CD4-positive, alpha-beta T cell treated with Interleukin-17A for 4 hours (primary cell): Measurements from ENCODE around the gene SMIM22.
"Not testable (repeated sequence)": the region's sequence is repeated elsewhere in the genome, so short reads cannot be mapped to it uniquely, and the experiment has no call there.

Source experiments
- DNase-seq: peaks from one replicate; pipeline ENCODE4 v3.0.0-alpha.2; 2020; ENCODE audit warnings: mixed read lengths

SMIM22 gene

GRCh38 chr16:4769306-4769638 lies 25.9 kb upstream of the SMIM22 start:
- no peak for DNase-seq

DNA sequence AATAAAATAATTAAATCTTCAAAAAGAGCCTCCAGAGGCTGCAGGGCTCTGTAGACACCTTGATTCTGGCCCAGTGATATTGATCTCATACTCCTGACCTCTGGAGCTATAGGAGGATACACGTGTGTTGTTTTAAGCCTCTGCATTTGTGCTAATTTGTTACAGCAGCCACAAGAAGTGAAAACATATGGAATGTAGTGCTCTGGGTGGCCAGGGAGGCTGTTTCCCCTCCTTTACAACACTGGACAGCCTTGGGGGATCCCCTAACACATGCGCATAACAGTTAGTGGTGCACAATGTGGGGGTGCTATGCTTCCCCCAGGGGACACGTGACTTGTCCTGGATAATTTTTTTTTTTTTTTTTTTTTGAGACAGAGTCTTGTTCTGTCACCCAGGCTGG lies 23.5 kb upstream of the SMIM22 start:
- DNase-seq, result no peak

- no peak for DNase-seq
Observed at GRCh38 chr16:4772351-4772750, 22.8 kb upstream of the SMIM22 start.

- no peak for DNase-seq
Observed at GRCh38 chr16:4775005-4775404, 20.2 kb upstream of the SMIM22 start.

- DNase-seq, result no peak
Observed at GRCh38 chr16:4776141-4776705, 18.9 kb upstream of the SMIM22 start.

GRCh38 chr16:4777339-4778049 lies 17.7 kb upstream of the SMIM22 start:
- DNase-seq, result no peak

DNA sequence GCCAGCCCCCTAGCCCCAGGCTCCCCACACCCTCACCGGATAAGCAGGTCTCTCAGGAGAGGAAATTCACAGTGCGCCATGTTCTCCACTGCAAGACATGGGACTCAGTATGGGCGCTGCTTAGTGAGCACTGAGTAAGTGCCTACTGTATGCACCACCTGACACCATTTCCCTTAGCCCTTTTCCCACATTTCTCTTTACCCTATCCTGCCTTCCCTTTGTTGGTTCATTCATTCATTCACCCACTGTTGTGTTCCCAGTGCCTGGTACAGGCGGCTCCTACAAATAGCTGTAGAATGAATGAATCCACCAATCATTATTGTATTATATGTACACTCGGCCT lies 17.1 kb upstream of the SMIM22 start:
- no peak for DNase-seq

- DNase-seq, result no peak
Observed at GRCh38 chr16:4780235-4780634, 14.9 kb upstream of the SMIM22 start.

- no peak for DNase-seq
Observed at GRCh38 chr16:4783251-4783950, 11.8 kb upstream of the SMIM22 start.

- DNase-seq, result no peak
Observed at GRCh38 chr16:4783951-4784336, 11.2 kb upstream of the SMIM22 start.

GRCh38 chr16:4784444-4784987 lies 10.7 kb upstream of the SMIM22 start:
- not testable (repeated sequence) for DNase-seq

- no peak for DNase-seq
Observed at GRCh38 chr16:4785758-4786433, 9.3 kb upstream of the SMIM22 start.

GRCh38 chr16:4787068-4787467 lies 8.1 kb upstream of the SMIM22 start:
- DNase-seq, result no peak

- DNase-seq, result no peak
Observed at GRCh38 chr16:4787627-4788482, 7.3 kb upstream of the SMIM22 start, which contains the start of gene SEPTIN12. Gene SEPTIN12 (minus strand): TSS chr16:4788345. CDS start chr16:4787645, 700 bp downstream.

- no peak for DNase-seq
Observed at GRCh38 chr16:4788489-4788889, 6.7 kb upstream of the SMIM22 start.

DNA sequence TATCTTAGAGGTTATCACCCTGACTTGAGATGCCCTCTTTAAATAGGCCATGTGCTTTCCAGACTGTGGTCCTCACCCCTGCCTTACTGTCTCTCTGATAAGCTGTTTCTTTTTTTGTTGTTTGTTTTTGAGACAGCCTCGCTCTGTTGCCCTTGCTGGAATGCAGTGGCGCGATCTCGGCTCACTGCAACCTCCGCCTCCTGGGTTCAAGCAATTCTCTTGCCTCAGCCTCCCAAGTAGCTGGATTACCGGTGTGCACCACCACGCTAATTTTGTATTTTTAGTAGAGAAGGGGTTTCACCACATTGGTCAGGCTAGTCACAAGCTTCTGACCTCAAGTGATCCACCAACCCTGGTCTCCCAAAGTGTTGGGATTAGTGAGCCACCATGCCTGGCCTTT lies 6.3 kb upstream of the SMIM22 start:
- no peak for DNase-seq

GRCh38 chr16:4790261-4790660 lies 4.9 kb upstream of the SMIM22 start:
- no peak for DNase-seq

DNA sequence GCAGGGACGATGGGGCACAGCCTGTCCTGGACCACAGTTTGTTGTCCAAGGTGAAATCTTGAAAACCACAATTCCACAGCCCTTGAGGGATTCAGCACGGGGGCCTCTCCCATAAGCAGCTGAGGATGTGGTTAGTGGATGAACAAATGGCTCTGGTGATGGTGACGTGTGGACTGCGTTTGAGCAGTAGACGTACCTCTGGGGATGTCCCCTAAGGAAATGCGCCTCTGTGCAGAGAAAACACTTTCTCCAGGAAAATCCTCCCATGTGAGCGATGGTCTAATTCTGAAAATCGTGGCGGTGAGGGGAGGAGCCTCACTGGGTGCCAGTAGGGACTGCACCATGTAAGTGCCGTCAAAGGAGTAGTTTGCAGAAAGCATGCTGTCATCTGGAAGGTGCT lies 4.3 kb upstream of the SMIM22 start:
- DNase-seq, result no peak

DNA sequence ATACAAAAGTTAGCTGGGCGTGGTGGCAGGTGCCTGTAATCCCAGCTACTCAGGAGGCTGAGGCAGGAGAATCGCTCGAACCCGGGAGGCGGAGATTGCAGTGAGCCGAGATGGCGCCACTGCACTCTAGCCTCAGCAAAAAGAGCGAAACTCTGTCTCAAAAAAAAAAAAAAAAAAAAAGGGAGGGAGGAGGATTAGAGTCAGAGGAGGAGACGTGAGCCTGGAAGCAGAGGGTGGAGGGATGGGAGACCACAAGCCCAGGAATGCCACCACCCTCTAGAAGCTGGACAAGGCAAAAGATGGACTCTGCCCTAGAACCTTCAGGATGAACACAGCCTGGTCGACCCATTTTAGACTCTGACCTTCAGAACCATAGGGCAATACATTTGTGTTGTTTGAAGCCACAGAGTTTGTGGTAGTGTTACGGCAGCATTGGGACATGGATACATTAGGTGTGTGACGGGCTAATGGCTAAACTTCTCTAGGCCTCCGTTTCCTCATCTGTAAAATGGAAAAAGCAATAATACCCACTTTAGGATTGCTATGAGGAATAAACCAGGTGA lies 2.1 kb upstream of the SMIM22 start:
- no peak for DNase-seq

DNA sequence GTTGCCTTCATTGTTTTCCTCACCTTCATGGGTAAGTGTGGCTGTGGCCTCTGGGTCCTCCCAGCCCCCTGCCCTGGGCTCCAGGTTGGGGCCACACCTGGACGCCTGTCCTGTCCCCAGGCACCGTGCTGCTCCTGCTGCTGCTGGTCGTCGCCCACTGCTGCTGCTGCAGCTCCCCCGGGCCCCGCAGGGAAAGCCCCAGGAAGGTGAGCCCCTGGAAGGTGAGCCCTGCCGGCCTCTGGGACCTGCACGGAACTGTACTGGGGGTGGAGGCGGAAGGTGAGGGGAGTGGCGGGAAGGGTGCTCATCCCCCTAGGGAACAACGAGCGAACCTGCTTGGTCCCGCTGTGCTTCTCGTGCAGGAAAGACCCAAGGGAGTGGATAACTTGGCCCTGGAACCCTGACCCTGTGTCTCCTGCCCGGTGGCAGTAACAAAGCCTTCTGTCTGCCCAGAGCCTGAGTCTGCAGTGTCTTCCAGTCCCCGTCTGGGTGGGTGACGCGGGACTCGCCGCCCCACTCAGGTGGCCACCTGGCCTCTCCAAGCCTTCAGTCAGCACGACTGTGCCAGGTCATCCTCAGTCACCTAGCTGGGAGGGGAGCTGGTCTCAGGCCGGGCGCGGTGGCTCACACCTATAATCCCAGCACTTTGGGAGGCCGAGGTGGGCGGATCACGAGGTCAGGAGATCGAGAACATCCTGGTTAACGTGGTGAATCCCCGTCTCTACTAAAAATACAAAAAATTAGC lies 831 bp downstream of the SMIM22 start:
- DNase-seq, result no peak

GRCh38 chr16:4796982-4797804 lies 2.0 kb downstream of the SMIM22 start:
- DNase-seq, result no peak
